HCT116 (cell line): Measurements from ENCODE around the gene ABI1. TPM values are rescaled to one million over a fixed set of nuclear protein-coding genes. Genes with fewer than 3 reads are reported as not detected.

Experiments used
- ATAC-seq: fragments of 200-7000 bp; cut with Tn5 transposase; 2 replicates; pipeline ENCODE4 v1.9.1; 2020; ENCODE audit warnings: mild to moderate bottlenecking, moderate library complexity
- Bru-seq: library from RNA; stranded (reverse); fragments of 400-500 nt; gene quantifications from one replicate; lab custom pipeline; 2021; lab: Mats Ljungman, UMichigan
- BruChase-seq, 2 experiments: library from RNA; stranded (reverse); fragments of 400-500 nt; gene quantifications; one replicate each; lab custom pipeline; 2021; lab: Mats Ljungman, UMichigan
- BruUV-seq: library from RNA; stranded (reverse); fragments of 400-500 nt; replicated peaks from 2 replicates; lab custom pipeline; 2021; lab: Mats Ljungman, UMichigan
- CTCF ChIA-PET: fragments of 300-600 bp; sonication (Branson Sonifier 250); formaldehyde crosslinking; loops from one replicate; lab custom pipeline; 2021; ENCODE audit warnings: antibody characterized with exemption; lab: Charles Lee
- POLR2A ChIA-PET: fragments of 300-600, 350-600 bp; sonication (Branson Sonifier 250); formaldehyde crosslinking; loops from one replicate; lab custom pipeline; 2021; ENCODE audit warnings: antibody characterized with exemption; lab: Charles Lee
- RAD21 ChIA-PET, 2 experiments: fragments of 300-600 bp; sonication (Branson Sonifier 250); formaldehyde crosslinking; loops; one replicate each; lab custom pipeline; 2023; ENCODE audit warnings: low total read pairs in 2 of 2; ENCODE audit not compliant: uncharacterized antibody in 2 of 2, unreplicated experiment in 2 of 2, low non-redundant PET in 1 of 2; lab: Charles Lee
- DNase-seq: peaks from one replicate; pipeline ENCODE4 v3.0.0-alpha.2; 2010; ENCODE audit warnings: low read depth, low spot score
- H2AFZ ChIP-seq: fragments of 200-600 bp; shearing (Covaris generic), sonication (generic); 2 replicates; pipeline ENCODE4 v1.6.1; 2017; ENCODE audit warnings: low read depth, mixed run types, mixed read lengths, antibody characterized with exemption, low read length; ENCODE audit not compliant: poor library complexity, severe bottlenecking
- H3K27ac ChIP-seq: 2 replicates; pipeline ENCODE4 v1.5.1; 2012; ENCODE audit warnings: low read depth, low read length
- H3K27me3 ChIP-seq: fragments of 200-600 bp; sonication (generic); 2 replicates; pipeline ENCODE4 v1.6.1; 2016; ENCODE audit warnings: mixed run types, low read length, mixed read lengths; ENCODE audit not compliant: insufficient read depth
- H3K36me3 ChIP-seq, 2 experiments: fragments of 200-500 bp in 1 of 2; fragments of 200-600 bp in 1 of 2; sonication (Bioruptor generic) in 1 of 2; sonication (generic) in 1 of 2; 2 replicates each; pipeline versions ENCODE4 v1.5.1 to v1.6.1; 2014 to 2016; ENCODE audit warnings: low read length in 2 of 2, inconsistent platforms in 1 of 2, mixed read lengths in 1 of 2, mixed run types in 1 of 2; ENCODE audit not compliant: insufficient read depth in 2 of 2, control insufficient read depth in 1 of 2
- H3K4me1 ChIP-seq, 2 experiments: fragments of 200-600 bp in 1 of 2; sonication (generic) in 1 of 2; 2 replicates each; pipeline versions ENCODE4 v1.5.1 to v1.6.1; 2012 to 2017; ENCODE audit warnings: low read length in 2 of 2, inconsistent platforms in 1 of 2, mild to moderate bottlenecking in 1 of 2, mixed read lengths in 1 of 2, mixed run types in 1 of 2, moderate library complexity in 1 of 2; ENCODE audit not compliant: insufficient read depth in 2 of 2, control insufficient read depth in 1 of 2
- H3K4me2 ChIP-seq: fragments of 200-600 bp; sonication (generic); 2 replicates; pipeline ENCODE4 v1.6.1; 2017; ENCODE audit warnings: mixed run types, low read length, mixed read lengths
- H3K4me3 ChIP-seq, 2 experiments: fragments of 200-600 bp in 1 of 2; sonication (generic) in 1 of 2; replicated peaks in 1 of 2; 2 replicates each; pipeline ENCODE4 v1.5.1; 2011 to 2016; ENCODE audit warnings: low read length in 2 of 2, control low read depth in 1 of 2, low read depth in 1 of 2, mild to moderate bottlenecking in 1 of 2, mixed read lengths in 1 of 2, mixed run types in 1 of 2
- H3K79me2 ChIP-seq: fragments of 200-600 bp; sonication (generic); 2 replicates; pipeline ENCODE4 v1.6.1; 2017; ENCODE audit warnings: mild to moderate bottlenecking, mixed run types, low read length, moderate library complexity, mixed read lengths; ENCODE audit not compliant: insufficient read depth
- H3K9ac ChIP-seq: fragments of 200-600 bp; sonication (generic); 2 replicates; pipeline ENCODE4 v1.6.1; 2016; ENCODE audit warnings: low read length, mixed read lengths
- H3K9me2 ChIP-seq: fragments of 200-600 bp; sonication (generic), shearing (Covaris generic); 2 replicates; pipeline ENCODE4 v1.6.1; 2017; ENCODE audit warnings: mixed run types, mild to moderate bottlenecking, moderate library complexity; ENCODE audit not compliant: insufficient read depth
- H3K9me3 ChIP-seq, 2 experiments: fragments of 200-500 bp in 1 of 2; fragments of 200-600 bp in 1 of 2; sonication (Bioruptor generic) in 1 of 2; sonication (generic) in 1 of 2; 2 replicates each; pipeline ENCODE4 v1.6.1; 2014 to 2017; ENCODE audit warnings: low read length in 2 of 2, mixed read lengths in 2 of 2, inconsistent platforms in 1 of 2, low read depth in 1 of 2, mild to moderate bottlenecking in 1 of 2, mixed run types in 1 of 2, moderate library complexity in 1 of 2; ENCODE audit not compliant: control insufficient read depth in 1 of 2, insufficient read depth in 1 of 2
- H4K20me1 ChIP-seq: fragments of 200-600 bp; sonication (generic), shearing (Covaris generic); 2 replicates; pipeline ENCODE4 v1.6.1; 2017; ENCODE audit warnings: mixed run types, mild to moderate bottlenecking, moderate library complexity; ENCODE audit not compliant: insufficient read depth
- CBX3 ChIP-seq: IDR thresholded peaks from 2 replicates; pipeline ENCODE4 v1.6.1; 2012; ENCODE audit warnings: low read depth
- CTCF ChIP-seq, 3 experiments: fragments of 200-600 bp in 1 of 3; sonication (generic) in 1 of 3; IDR thresholded peaks in 2 of 3; conservative IDR thresholded peaks in 1 of 3; 2 replicates each; pipeline ENCODE4 v1.5.1; 2012 to 2017; ENCODE audit warnings: low read depth in 2 of 3, low read length in 2 of 3, antibody characterized with exemption in 1 of 3, borderline replicate concordance in 1 of 3, control low read depth in 1 of 3, mild to moderate bottlenecking in 1 of 3, mixed read lengths in 1 of 3, mixed run types in 1 of 3, moderate library complexity in 1 of 3; ENCODE audit not compliant: insufficient read depth in 1 of 3
- ELF1 ChIP-seq: IDR thresholded peaks from 2 replicates; pipeline ENCODE4 v1.6.1; 2012; ENCODE audit warnings: low read depth, borderline replicate concordance
- EZH2 ChIP-seq: fragments of 200-600 bp; sonication (generic); IDR thresholded peaks from 2 replicates; pipeline ENCODE4 v1.6.1; 2017; ENCODE audit warnings: antibody characterized with exemption, mixed run types
- JUND ChIP-seq: IDR thresholded peaks from 2 replicates; pipeline ENCODE4 v1.6.1; 2012
- POLR2A ChIP-seq: IDR thresholded peaks from 2 replicates; pipeline ENCODE4 v1.7.0; 2011; ENCODE audit warnings: borderline replicate concordance; ENCODE audit not compliant: insufficient read depth, insufficient read length; ENCODE audit errors: extremely low read depth
- RAD21 ChIP-seq: IDR thresholded peaks from 2 replicates; pipeline ENCODE4 v1.6.1; 2012; ENCODE audit warnings: low read depth, mild to moderate bottlenecking
- REST ChIP-seq: IDR thresholded peaks from 2 replicates; pipeline ENCODE4 v1.6.1; 2012; ENCODE audit warnings: low read depth
- SIN3A ChIP-seq: IDR thresholded peaks from 2 replicates; pipeline ENCODE4 v1.6.1; 2012; ENCODE audit warnings: low read depth
- SP1 ChIP-seq: IDR thresholded peaks from 2 replicates; pipeline ENCODE4 v1.6.1; 2012; ENCODE audit warnings: low read depth
- SRF ChIP-seq: IDR thresholded peaks from 2 replicates; pipeline ENCODE4 v1.6.1; 2012; ENCODE audit warnings: low read depth
- TCF7L2 ChIP-seq: IDR thresholded peaks from 2 replicates; pipeline ENCODE4 v1.7.0; 2011; ENCODE audit warnings: borderline replicate concordance, inconsistent platforms; ENCODE audit not compliant: insufficient read depth, insufficient read length; ENCODE audit errors: extremely low read depth
- YY1 ChIP-seq: IDR thresholded peaks from 2 replicates; pipeline ENCODE4 v1.6.1; 2011; ENCODE audit warnings: low read length, low read depth, moderate library complexity, mild to moderate bottlenecking; ENCODE audit not compliant: insufficient replicate concordance; ENCODE audit errors: extremely low read depth
- ZBTB33 ChIP-seq: IDR thresholded peaks from 2 replicates; pipeline ENCODE4 v1.6.1; 2011; ENCODE audit warnings: mild to moderate bottlenecking, low read length, moderate library complexity; ENCODE audit not compliant: insufficient replicate concordance; ENCODE audit errors: extremely low read depth
- ZFX ChIP-seq: fragments of 450-650 bp; IDR thresholded peaks from 2 replicates; pipeline ENCODE4 v1.6.1; 2017
- ZNF274 ChIP-seq: fragments of 200-500 bp; sonication (Bioruptor generic); IDR thresholded peaks from 2 replicates; pipeline ENCODE4 v1.6.1; 2014; ENCODE audit warnings: mild to moderate bottlenecking, low read depth, low read length, inconsistent platforms
- intact Hi-C: fragments of 100-400 bp; cut with micrococcal nuclease; formaldehyde crosslinking; loops from 2 replicates; pipeline ENCODE4 v1.10.0; 2022
- long read RNA-seq: library from polyadenylated mRNA; unstranded; transcript quantifications from one replicate; pipeline ENCODE4 v2.0.0, GENCODE V29; 2021; ENCODE audit not compliant: unreplicated experiment
- polyA plus RNA-seq: library from polyadenylated mRNA; unstranded; fragments of >200 nt; gene quantifications from 2 replicates; pipeline ENCODE4 v1.2.1, GENCODE V29; 2012; ENCODE audit warnings: missing spikeins
- total RNA-seq: library from RNA; stranded (reverse); gene quantifications from one replicate; pipeline ENCODE4 v1.2.1, GENCODE V29; 2021; ENCODE audit not compliant: unreplicated experiment

Gene ABI1
- total RNA-seq (34.8 TPM), Bru-seq, nascent RNA (percentile 77 among the genes with signal in this experiment), BruChase-seq, experiment 1, labeled RNA remaining after a 6-hour chase (percentile 73 among the genes with signal in this experiment), BruChase-seq, experiment 2, labeled RNA remaining after a 2-hour chase (percentile 70 among the genes with signal in this experiment)
- 23.5 and 24.9 TPM in 2 replicates for polyA plus RNA-seq
- long read RNA-seq, transcript ABI1-209 (9 exons, 3,441 nt): major isoform, 14 of 78 reads
- long read RNA-seq, transcript ABI1-205 (10 exons, 3,516 nt): minor isoform, 6 of 78 reads
- long read RNA-seq, transcript ABI1-208 (10 exons, 3,515 nt): minor isoform, 9 of 78 reads
- long read RNA-seq, partial matches to known transcripts: 9 of 78 reads
- long read RNA-seq, other reads (novel, unspliced or antisense): 40 of 78 reads

- H3K9me3 ChIP-seq: no peaks in the 10 kb centered on the region
- no peaks in the 10 kb centered on the region for H4K20me1 ChIP-seq
- H3K36me3 ChIP-seq: no peaks in the 10 kb centered on the region
- H2AFZ ChIP-seq: peak within 1 kb of the TSS; percentile 99
- ATAC-seq: peak; percentile 93
- peaks cover 0 to 25% of the 10 kb centered on the region in 2 experiments; a peak in 2 of 4 replicates for H3K4me1 ChIP-seq
- CTCF ChIA-PET: interaction anchor here (0.6 to 2.7 kb wide), 10 partner anchors 9 to 135 kb away, joined by 3 to 18 read pairs (median 4); no protein-coding TSS in a partner anchor
- POLR2A ChIA-PET: no interaction called here
- peak within 1 kb of the TSS; percentile 92 for H3K4me2 ChIP-seq
- RAD21 ChIA-PET: interaction anchor here in 1 of 2 experiments (1.3 kb wide), 1 partner anchor 21 kb away, joined by 4 read pairs; no protein-coding TSS in a partner anchor
- H3K27ac ChIP-seq: peak within 1 kb of the TSS; percentile 82
- peaks cover 44% of the 10 kb centered on the region for H3K79me2 ChIP-seq
- BruUV-seq: no TSS peak
- H3K27me3 ChIP-seq: no peaks in the 10 kb centered on the region
- H3K4me3 ChIP-seq: peak within 1 kb of the TSS; percentile 83 to 95
- no peaks in the 10 kb centered on the region for H3K9me2 ChIP-seq
- intact Hi-C loops: loop anchor here (2.0 to 10.0 kb wide), 2 partner anchors 166 to 382 kb away; partner anchors contain the start of gene PDSS1
- DNase-seq: peak; percentile 97
- H3K9ac ChIP-seq: peak within 1 kb of the TSS; percentile 79
- TF ChIP-seq CBX3 (peak; percentile 74), SIN3A (peak; percentile 83), CTCF (IDR thresholded peaks at IDR 0.05 in 2 of 3, conservative IDR thresholded peaks at IDR 0.05 in 1 of 3; ENCODE audit: borderline replicate concordance in 1 of 3, insufficient read depth in 1 of 3, low read depth in 2 of 3, low read length in 2 of 3) (no peak), ELF1 (no peak), ZFX (no peak; the same call in 1 of the 2 replicates), SRF (no peak), REST (no peak), POLR2A (peak; percentile 93), TCF7L2 (no peak), YY1 (peak; percentile 62), ZNF274 (no peak), EZH2 (no peak), SP1 (peak; percentile 79), RAD21 (no peak), ZBTB33 (peak; percentile 98), JUND (no peak)
These were observed at the start of gene ABI1 for GRCh38 chr10:26860443-26861204. TSS of gene ABI1 (minus strand) at chr10:26860958. CDS start at chr10:26860863, 95 bp downstream.
